SU-DHL-6 (cell line): ENCODE data around the gene MAGEA9B.
"Not testable (repeated sequence)": the region's sequence is repeated elsewhere in the genome, so short reads cannot be mapped to it uniquely, and the experiment has no call there.

Experiments used
- CTCF ChIP-seq: fragments of 200-600 bp; sonication (generic); IDR thresholded peaks from one replicate; pipeline ENCODE4 v1.5.1; 2017; ENCODE audit warnings: antibody characterized with exemption, mild to moderate bottlenecking, low read length, moderate library complexity; ENCODE audit not compliant: insufficient read depth, poor library complexity, severe bottlenecking
- EZH2phosphoT487 ChIP-seq: fragments of 200-600 bp; sonication (generic), shearing (Covaris generic); conservative IDR thresholded peaks from 2 replicates; pipeline ENCODE4 v1.6.1; 2018; ENCODE audit warnings: mild to moderate bottlenecking, antibody characterized with exemption, low read length, moderate library complexity, mixed read lengths

DNA sequence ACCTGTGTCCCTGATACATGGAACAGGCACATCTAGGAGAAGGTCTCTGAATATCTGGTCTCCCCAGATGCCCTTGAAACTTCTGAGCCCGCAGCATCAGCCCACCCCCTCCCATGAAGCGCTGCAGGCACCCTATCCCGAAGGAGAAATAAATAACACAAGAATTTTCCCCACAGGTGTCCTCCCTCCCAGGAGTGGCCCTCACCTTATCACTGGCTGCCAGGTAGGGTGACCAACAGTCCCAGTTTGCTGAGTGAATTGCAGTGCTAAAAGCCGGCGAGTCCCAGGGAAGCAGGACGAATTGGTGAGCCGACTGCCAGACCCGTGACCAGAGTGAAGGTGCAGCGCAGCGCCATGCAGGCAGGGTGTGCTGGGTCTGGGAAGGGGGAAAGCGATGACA lies 53.3 kb downstream of the MAGEA9B start:
- TF ChIP-seq CTCF, EZH2phosphoT487: not testable (repeated sequence)
